ENCODE data around the gene SPTBN4. TPM values are rescaled to one million over a fixed set of nuclear protein-coding genes. Genes with fewer than 3 reads are reported as not detected.

Gene SPTBN4
- total and polyA plus RNA-seq, 2 of the 4 experiments (the other 2 are of a cell fraction): 0.72 to 0.91 TPM

DNA sequence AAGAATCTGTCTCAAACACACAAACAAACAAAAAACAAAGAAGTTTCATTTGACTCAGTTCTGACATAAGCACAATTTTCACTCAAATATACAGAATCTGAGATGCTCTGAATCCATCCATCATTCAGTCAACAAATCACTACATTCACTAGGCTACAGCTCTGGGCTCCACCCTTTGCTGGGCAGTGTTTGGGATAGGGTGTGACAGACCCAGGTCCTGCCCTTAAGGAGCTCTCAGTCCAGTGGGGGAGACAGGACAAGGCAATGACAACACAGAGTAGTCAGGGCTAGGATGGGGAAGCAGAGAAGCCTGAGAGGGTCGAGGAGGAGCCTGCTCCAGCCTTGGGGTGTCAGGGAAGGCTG is 45.3 kb downstream of the SPTBN4 start:
- ChIA-PET POLR2A (ENCODE audit: unreplicated experiment) (no interaction called here), CTCF (no interaction called here)
- no peaks in the 10 kb centered on the region for H3K79me1 ChIP-seq (ENCODE audit: low read depth in 1 of 2, low read length in 2 of 2)
- no peak overlapping the region for H2BK5ac ChIP-seq (ENCODE audit: low read depth, low read length, poor library complexity, severe bottlenecking)
- no peak overlapping the region for H3K27ac ChIP-seq (ENCODE audit: insufficient read depth, low read length)
- no CpG with 5 or more reads among the region's 1 CpG for WGBS, 2 experiments (ENCODE audit: extremely low coverage in 2 of 2, insufficient read length in 1 of 2)
- no peak overlapping the region for H2BK120ac ChIP-seq (ENCODE audit: low read depth, low read length)
- H3K4me1 ChIP-seq (ENCODE audit: control insufficient read depth, insufficient read depth, low read length): no peaks in the 10 kb centered on the region
- dilution Hi-C loops (cut with HindIII; ENCODE audit: low sequenced_read_pairs, unreplicated experiment) (no loop called here), intact Hi-C loops (cut with micrococcal nuclease) (no loop called here), in situ Hi-C loops (cut with MboI; ENCODE audit: low sequenced_read_pairs) (loop anchor here (25.0 kb wide), 2 partner anchors 200 to 375 kb away; no protein-coding TSS in a partner anchor)
- TF ChIP-seq RAD21 (IDR thresholded peaks at IDR 0.05; ENCODE audit: low read length): no peak
- TF ChIP-seq RFX5 (IDR thresholded peaks at IDR 0.05; ENCODE audit: low read depth, low read length): no peak
- TF ChIP-seq, protein P1, sequence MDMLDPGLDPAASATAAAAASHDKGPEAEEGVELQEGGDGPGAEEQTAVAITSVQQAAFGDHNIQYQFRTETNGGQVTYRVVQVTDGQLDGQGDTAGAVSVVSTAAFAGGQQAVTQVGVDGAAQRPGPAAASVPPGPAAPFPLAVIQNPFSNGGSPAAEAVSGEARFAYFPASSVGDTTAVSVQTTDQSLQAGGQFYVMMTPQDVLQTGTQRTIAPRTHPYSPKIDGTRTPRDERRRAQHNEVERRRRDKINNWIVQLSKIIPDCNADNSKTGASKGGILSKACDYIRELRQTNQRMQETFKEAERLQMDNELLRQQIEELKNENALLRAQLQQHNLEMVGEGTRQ (IDR thresholded peaks at IDR 0.05; ENCODE audit: low read depth, low read length): no peak; the same call in 1 of the 2 replicates
- no peak for TF ChIP-seq CEBPB (IDR thresholded peaks at IDR 0.05; ENCODE audit: low read depth, low read length)
- TF ChIP-seq SMC3 (IDR thresholded peaks at IDR 0.05; ENCODE audit: low read depth, low read length): no peak
- TF ChIP-seq MAZ (IDR thresholded peaks at IDR 0.05; ENCODE audit: borderline replicate concordance, low read depth, low read length): no peak
- TF ChIP-seq RCOR1 (IDR thresholded peaks at IDR 0.05; ENCODE audit: insufficient replicate concordance, low read length): no peak
- no peak for TF ChIP-seq CTCF (conservative IDR thresholded peaks at IDR 0.05; ENCODE audit: low read depth, low read length)
- no peak for TF ChIP-seq CHD1 (IDR thresholded peaks at IDR 0.05; ENCODE audit: low read depth, low read length)
- TF ChIP-seq BHLHE40 (IDR thresholded peaks at IDR 0.05; ENCODE audit: low read depth, low read length): no peak
- no peak for TF ChIP-seq MXI1 (IDR thresholded peaks at IDR 0.05; ENCODE audit: borderline replicate concordance, low read depth, low read length)
- TF ChIP-seq, protein P2, sequence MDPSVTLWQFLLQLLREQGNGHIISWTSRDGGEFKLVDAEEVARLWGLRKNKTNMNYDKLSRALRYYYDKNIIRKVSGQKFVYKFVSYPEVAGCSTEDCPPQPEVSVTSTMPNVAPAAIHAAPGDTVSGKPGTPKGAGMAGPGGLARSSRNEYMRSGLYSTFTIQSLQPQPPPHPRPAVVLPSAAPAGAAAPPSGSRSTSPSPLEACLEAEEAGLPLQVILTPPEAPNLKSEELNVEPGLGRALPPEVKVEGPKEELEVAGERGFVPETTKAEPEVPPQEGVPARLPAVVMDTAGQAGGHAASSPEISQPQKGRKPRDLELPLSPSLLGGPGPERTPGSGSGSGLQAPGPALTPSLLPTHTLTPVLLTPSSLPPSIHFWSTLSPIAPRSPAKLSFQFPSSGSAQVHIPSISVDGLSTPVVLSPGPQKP (IDR thresholded peaks at IDR 0.05; ENCODE audit: borderline replicate concordance, low read depth, low read length): no peak
- TF ChIP-seq FOS (IDR thresholded peaks at IDR 0.05; ENCODE audit: low read depth, low read length): no peak
- TF ChIP-seq POLR2A (IDR thresholded peaks at IDR 0.05; ENCODE audit: low read depth, low read length): no peak
- TF ChIP-seq MAFK (IDR thresholded peaks at IDR 0.05; ENCODE audit: low read depth, low read length): no peak
- TF ChIP-seq NFE2L2 (IDR thresholded peaks at IDR 0.05; ENCODE audit: low read depth, low read length): no peak
- H4K8ac ChIP-seq (ENCODE audit: low read depth in 2 of 2, low read length in 2 of 2): no peak overlapping the region
- H3K4me3 ChIP-seq (ENCODE audit: insufficient read depth, low read depth, low read length): no peak overlapping the region
- no peak overlapping the region for H2AK5ac ChIP-seq (ENCODE audit: low read depth, low read length)
- H4K20me1 ChIP-seq (ENCODE audit: insufficient read depth, low read length): no peaks in the 10 kb centered on the region
- no peak overlapping the region for H3K4ac ChIP-seq (ENCODE audit: low read depth, low read length)
- no peak overlapping the region for H2AFZ ChIP-seq (replicated peaks; ENCODE audit: low read length, poor library complexity)
- H3K9me3 ChIP-seq (ENCODE audit: control insufficient read depth, insufficient read depth, low read length): no peaks in the 10 kb centered on the region
- H3K4me2 ChIP-seq (ENCODE audit: low read depth, low read length): no peak overlapping the region
- no peak overlapping the region for H4K5ac ChIP-seq (ENCODE audit: low read depth, low read length)
- ATAC-seq (ENCODE audit: low read depth) (peak; percentile 15; the same call in 1 of the 2 replicates), DNase-seq (no peak)
- H3K56ac ChIP-seq (ENCODE audit: extremely low read depth, insufficient read depth, low read length): no peak overlapping the region
- no peaks in the 10 kb centered on the region for H3K36me3 ChIP-seq (ENCODE audit: control insufficient read depth, insufficient read depth, low read length)
- no peak overlapping the region for H2BK20ac ChIP-seq (ENCODE audit: low read depth, low read length)
- H3K27me3 ChIP-seq (ENCODE audit: control insufficient read depth, insufficient read depth, low read length): peaks cover 48% of the 10 kb centered on the region
- no TSS peak for BruUV-seq (replicated peaks)
- H2AK9ac ChIP-seq (replicated peaks; ENCODE audit: low read depth, low read length, poor library complexity): no peak overlapping the region
- no peak overlapping the region for H3K9ac ChIP-seq (ENCODE audit: low read depth, low read length)
- H4K91ac ChIP-seq (ENCODE audit: insufficient read depth, low read depth, low read length): no peak overlapping the region
- H3K14ac ChIP-seq (replicated peaks; ENCODE audit: low read depth, low read length): no peak overlapping the region
- H3K23ac ChIP-seq (ENCODE audit: low read depth, low read length): no peak overlapping the region
- no peak overlapping the region for H3K18ac ChIP-seq (ENCODE audit: low read depth, low read length)
- no peaks in the 10 kb centered on the region; the same call in 1 of the 2 replicates for H3K9me1 ChIP-seq (ENCODE audit: insufficient read depth, low read length)
- no peak overlapping the region for H2BK15ac ChIP-seq (ENCODE audit: low read depth, low read length)
